A549 (cell line): ENCODE data around the gene MKNK2. TPM values are rescaled to one million over a fixed set of nuclear protein-coding genes. Genes with fewer than 3 reads are reported as not detected.

ENCODE experiments used
- ATAC-seq, 2 experiments: fragments of 200-7000 bp in 1 of 2; fragments of >200 bp in 1 of 2; cut with Nextera tagmentation in 1 of 2; cut with Tn5 transposase in 1 of 2; 3 replicates each; pipeline versions ENCODE4 v1.8.0 to v1.9.1; 2018 to 2020; ENCODE audit warnings: mild to moderate bottlenecking in 1 of 2, moderate library complexity in 1 of 2
- CTCF ChIA-PET: fragments of 300-600 bp; sonication (Branson Sonifier 250); formaldehyde crosslinking; extraction: SDS; loops from one replicate; lab custom pipeline; 2021; ENCODE audit warnings: antibody characterized with exemption, inconsistent platforms; lab: Yijun Ruan, JAX
- POLR2A ChIA-PET: fragments of 350-600 bp; formaldehyde crosslinking; extraction: SDS; loops from one replicate; lab custom pipeline; 2021; ENCODE audit warnings: antibody characterized with exemption, inconsistent platforms; lab: Yijun Ruan, JAX
- DNase-seq, 2 experiments: peaks; one replicate each; pipeline versions ENCODE4 v3.0.0 to v3.0.0-alpha.2; 2011 to 2016; ENCODE audit warnings: low read depth in 1 of 2, low spot score in 1 of 2
- FAIRE-seq: peaks from 2 replicates; lab custom pipeline; 2011; peaks lifted over from hg19 to GRCh38; lab: Jason Lieb, UNC
- H3K27ac ChIP-seq, 2 experiments: fragments of >200 bp; sonication (Bioruptor Twin); formaldehyde crosslinking; 3 replicates each; pipeline ENCODE4 v1.5.1; 2016 to 2017
- H3K4me1 ChIP-seq: fragments of >200 bp; sonication (Bioruptor Twin); formaldehyde crosslinking; 3 replicates; pipeline ENCODE4 v1.6.1; 2016
- H3K4me2 ChIP-seq: fragments of >200 bp; sonication (Bioruptor Twin); formaldehyde crosslinking; 3 replicates; pipeline ENCODE4 v1.6.1; 2016
- H3K4me3 ChIP-seq: fragments of >200 bp; sonication (Bioruptor Twin); formaldehyde crosslinking; 3 replicates; pipeline ENCODE4 v1.5.1; 2016
- H3K9me3 ChIP-seq: fragments of >200 bp; sonication (Bioruptor Twin); formaldehyde crosslinking; 3 replicates; pipeline ENCODE4 v1.6.1; 2016
- CHD2 ChIP-seq: fragments of 150-350 bp; IDR thresholded peaks from 2 replicates; pipeline ENCODE4 v1.6.1; 2014; ENCODE audit warnings: low read length; ENCODE audit not compliant: partially characterized antibody
- EHF ChIP-seq: fragments of 250-450 bp; sonication (Bioruptor Pico); IDR thresholded peaks from 2 replicates; pipeline ENCODE4 v1.5.0; 2020; ENCODE audit warnings: mild to moderate bottlenecking
- FOSL2 ChIP-seq, 2 experiments: fragments of 450-650 bp in 1 of 2; fragments of >200 bp in 1 of 2; sonication (Bioruptor Twin) in 1 of 2; formaldehyde crosslinking; IDR thresholded peaks; 2 replicates each; pipeline versions ENCODE4 v1.5.0 to v1.6.1; 2016 to 2020; ENCODE audit warnings: mild to moderate bottlenecking in 1 of 2, moderate library complexity in 1 of 2
- HOXA7 ChIP-seq: fragments of 250-450 bp; sonication (Bioruptor Pico); IDR thresholded peaks from 2 replicates; pipeline ENCODE4 v1.5.0; 2020; ENCODE audit warnings: mild to moderate bottlenecking, moderate library complexity
- HOXB5 ChIP-seq: fragments of 250-450 bp; sonication (Bioruptor Pico); IDR thresholded peaks from 2 replicates; pipeline ENCODE4 v1.5.0; 2020; ENCODE audit warnings: mild to moderate bottlenecking, moderate library complexity
- JUN ChIP-seq, 2 experiments: fragments of >200 bp; sonication (Bioruptor Twin); formaldehyde crosslinking; IDR thresholded peaks; 2 replicates in 1 of 2; 3 replicates in 1 of 2; pipeline ENCODE4 v1.6.1; 2016 to 2017
- MAFK ChIP-seq: fragments of 450-650 bp; IDR thresholded peaks from 2 replicates; pipeline ENCODE4 v1.6.1; 2014; ENCODE audit not compliant: partially characterized antibody
- MAZ ChIP-seq: fragments of 150-350 bp; IDR thresholded peaks from 2 replicates; pipeline ENCODE4 v1.6.1; 2014; ENCODE audit warnings: antibody characterized with exemption, low read depth, low read length, borderline replicate concordance
- MYC ChIP-seq: IDR thresholded peaks from 2 replicates; pipeline ENCODE4 v1.6.1; 2012; ENCODE audit warnings: mild to moderate bottlenecking, inconsistent platforms, low read length, improper control_type of control experiment, borderline replicate concordance
- NR3C1 ChIP-seq: fragments of >200 bp; sonication (Bioruptor Twin); formaldehyde crosslinking; IDR thresholded peaks from 3 replicates; pipeline ENCODE4 v1.6.1; 2017
- PHF8 ChIP-seq: fragments of 200-600 bp; sonication (generic); IDR thresholded peaks from 2 replicates; pipeline ENCODE4 v1.6.1; 2016; ENCODE audit warnings: low read depth, mild to moderate bottlenecking, antibody characterized with exemption, moderate library complexity, borderline replicate concordance
- RARB ChIP-seq: fragments of 250-450 bp; sonication (Bioruptor Pico); IDR thresholded peaks from 2 replicates; pipeline ENCODE4 v1.8.0; 2021; ENCODE audit warnings: mild to moderate bottlenecking, moderate library complexity
- RCOR1 ChIP-seq: fragments of 150-350 bp; IDR thresholded peaks from 2 replicates; pipeline ENCODE4 v1.6.1; 2014; ENCODE audit warnings: antibody characterized with exemption, low read length, low read depth
- RNF2 ChIP-seq: fragments of 200-600 bp; sonication (generic); IDR thresholded peaks from 2 replicates; pipeline ENCODE4 v1.6.1; 2016; ENCODE audit warnings: low read depth, mild to moderate bottlenecking, antibody characterized with exemption, moderate library complexity, borderline replicate concordance
- WGBS: methylation state at CpG from one replicate; pipeline ENCODE4 v1.1.6; 2017; ENCODE audit errors: missing lambda C conversion rate; 5-methylcytosine and 5-hydroxymethylcytosine counted together
- polyA plus RNA-seq, 4 experiments: library from polyadenylated mRNA; depleted of rRNA in 3 of 4; stranded (reverse); fragments of >200 nt; fragmentation: RNase III in 1 of 4; extraction: RNeasy Plus Mini Kit Qiagen cat#74134 plus additional on column Dnase treatment in 1 of 4; gene quantifications; 2 replicates in 3 of 4; 3 replicates in 1 of 4; pipeline ENCODE4 v1.2.3, GENCODE V29; 2011 to 2017
- TF ChIP-seq, protein P1 (sequence below): fragments of 250-450 bp; sonication (Bioruptor Pico); IDR thresholded peaks from 2 replicates; pipeline ENCODE4 v1.5.0; 2021; ENCODE audit warnings: mild to moderate bottlenecking, moderate library complexity, borderline replicate concordance
- TF ChIP-seq, protein P2 (sequence below): fragments of 200-600 bp; sonication (generic); IDR thresholded peaks from 2 replicates; pipeline ENCODE4 v1.6.1; 2016; ENCODE audit warnings: antibody characterized with exemption, mild to moderate bottlenecking, moderate library complexity
- TF ChIP-seq, protein P3 (sequence below): IDR thresholded peaks from 2 replicates; pipeline ENCODE4 v1.6.1; 2012; ENCODE audit warnings: low read depth, borderline replicate concordance
- TF ChIP-seq, protein P4 (sequence below): fragments of 250-450 bp; sonication (Bioruptor Pico); IDR thresholded peaks from 2 replicates; pipeline ENCODE4 v1.5.0; 2020; ENCODE audit warnings: low read depth, mild to moderate bottlenecking, moderate library complexity

The MKNK2 gene
- polyA plus RNA-seq, 2 of the 4 experiments (the other 2 are of a cell fraction), result 48.3 to 56.7 TPM

DNA sequence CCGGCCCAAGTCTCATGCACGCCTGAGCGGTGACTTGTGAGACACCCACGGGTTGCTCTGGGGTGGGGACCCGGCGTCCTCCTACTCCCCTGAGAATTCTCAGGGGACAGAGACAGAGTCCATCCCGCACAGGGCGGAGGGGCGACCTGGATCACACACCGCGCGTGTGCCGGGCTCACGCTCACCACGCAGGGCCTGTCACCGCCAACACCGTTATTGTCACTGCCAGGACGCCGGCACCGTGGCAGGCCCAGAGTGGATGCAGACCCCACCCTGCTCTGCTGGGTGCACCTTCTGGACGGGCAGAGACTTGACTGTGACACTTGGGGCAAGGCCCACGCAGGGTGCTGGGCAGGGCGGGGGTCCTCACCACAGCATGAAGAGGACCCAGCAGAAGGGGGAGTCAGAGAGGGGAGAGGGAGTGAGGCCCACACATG, 28.8 kb upstream of the MKNK2 start:
- ATAC-seq, result no peak
- WGBS, result 97% methylated on average over 6 of the region's 23 CpGs
- H3K4me1 ChIP-seq, result no peaks in the 10 kb centered on the region
- CTCF ChIA-PET, result interaction anchor here (1.9 kb wide), 1 partner anchor 15 kb away, joined by 4 read pairs; no protein-coding TSS in a partner anchor
- no peak for TF ChIP-seq FOSL2 (IDR thresholded peaks at IDR 0.05)
- TF ChIP-seq FOSL2 (CRISPR knock-in tag; IDR thresholded peaks at IDR 0.05), result no peak
- no peak for TF ChIP-seq CHD2
- TF ChIP-seq RCOR1, result no peak
- TF ChIP-seq, all 56 proteins: peak for 0
- no peak for DNase-seq
- no peak for FAIRE-seq
- Histone ChIP-seq H3K4me2 (no peak overlapping the region), H3K9me3 (no peaks in the 10 kb centered on the region), H3K27ac (no peak overlapping the region), H3K4me3 (no peak overlapping the region)
- POLR2A ChIA-PET, result no interaction called here

DNA sequence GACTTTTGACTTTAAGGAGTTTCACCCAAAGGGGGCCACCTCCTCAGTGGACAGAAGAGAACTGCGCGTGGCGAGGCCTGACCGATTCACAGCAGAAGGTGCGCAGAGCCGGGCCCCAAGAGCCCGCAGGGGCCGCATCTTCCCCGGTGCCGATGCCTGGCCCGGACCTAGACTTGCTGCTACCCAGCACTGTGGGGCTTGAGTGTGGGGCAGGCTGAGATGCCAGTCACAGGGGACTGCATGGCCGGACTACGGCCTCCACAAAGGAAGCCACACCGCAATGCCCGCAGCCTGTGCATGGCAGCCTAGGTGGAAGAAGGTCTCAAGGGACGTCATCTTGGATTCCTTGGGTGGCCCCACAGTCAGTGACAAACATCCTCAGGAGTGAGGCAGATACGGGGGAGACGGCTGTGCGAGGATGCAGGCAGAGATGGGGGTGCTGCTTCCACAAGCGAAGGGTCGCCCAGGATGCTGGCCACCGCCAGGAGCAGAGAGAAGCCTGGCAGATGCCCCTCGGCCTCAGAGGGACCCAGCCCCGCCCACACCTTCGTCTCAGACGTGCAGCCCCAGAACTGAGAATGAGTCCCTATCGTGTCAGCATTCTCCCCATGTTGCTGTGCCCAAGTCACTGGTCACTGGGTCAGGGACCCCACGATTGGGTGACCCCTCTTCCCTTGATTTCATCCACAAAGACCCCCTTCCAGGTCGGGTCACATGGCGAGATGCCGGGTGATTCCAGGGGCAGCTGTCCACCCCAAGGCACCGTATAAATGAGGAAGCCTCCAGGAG, 28.2 kb upstream of the MKNK2 start:
- no peak overlapping the region for H3K4me3 ChIP-seq
- no peak overlapping the region for H3K27ac ChIP-seq
- ChIA-PET POLR2A (no interaction called here), CTCF (interaction anchor here (1.8 to 1.9 kb wide), 2 partner anchors 9 to 16 kb away, joined by 4 to 9 read pairs; no protein-coding TSS in a partner anchor)
- ATAC-seq (no peak; a peak in 1 of 6 replicates), FAIRE-seq (no peak), DNase-seq (no peak)
- WGBS, result 93% methylated on average over 12 of the region's 32 CpGs
- no peaks in the 10 kb centered on the region for H3K9me3 ChIP-seq
- no peaks in the 10 kb centered on the region for H3K4me1 ChIP-seq
- TF ChIP-seq MAZ (no peak), RCOR1 (no peak), MAFK (no peak), JUN (IDR thresholded peaks at IDR 0.05) (no peak), HOXA7 (CRISPR knock-in tag) (no peak), MYC (no peak), PHF8 (no peak), RNF2 (no peak), EHF (CRISPR knock-in tag) (no peak), NR3C1 (no peak), HOXB5 (CRISPR knock-in tag) (no peak), RARB (no peak)
- TF ChIP-seq, protein P1, sequence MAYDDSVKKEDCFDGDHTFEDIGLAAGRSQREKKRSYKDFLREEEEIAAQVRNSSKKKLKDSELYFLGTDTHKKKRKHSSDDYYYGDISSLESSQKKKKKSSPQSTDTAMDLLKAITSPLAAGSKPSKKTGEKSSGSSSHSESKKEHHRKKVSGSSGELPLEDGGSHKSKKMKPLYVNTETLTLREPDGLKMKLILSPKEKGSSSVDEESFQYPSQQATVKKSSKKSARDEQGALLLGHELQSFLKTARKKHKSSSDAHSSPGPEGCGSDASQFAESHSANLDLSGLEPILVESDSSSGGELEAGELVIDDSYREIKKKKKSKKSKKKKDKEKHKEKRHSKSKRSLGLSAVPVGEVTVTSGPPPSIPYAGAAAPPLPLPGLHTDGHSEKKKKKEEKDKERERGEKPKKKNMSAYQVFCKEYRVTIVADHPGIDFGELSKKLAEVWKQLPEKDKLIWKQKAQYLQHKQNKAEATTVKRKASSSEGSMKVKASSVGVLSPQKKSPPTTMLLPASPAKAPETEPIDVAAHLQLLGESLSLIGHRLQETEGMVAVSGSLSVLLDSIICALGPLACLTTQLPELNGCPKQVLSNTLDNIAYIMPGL (CRISPR knock-in tag), result no peak
- TF ChIP-seq, protein P2, sequence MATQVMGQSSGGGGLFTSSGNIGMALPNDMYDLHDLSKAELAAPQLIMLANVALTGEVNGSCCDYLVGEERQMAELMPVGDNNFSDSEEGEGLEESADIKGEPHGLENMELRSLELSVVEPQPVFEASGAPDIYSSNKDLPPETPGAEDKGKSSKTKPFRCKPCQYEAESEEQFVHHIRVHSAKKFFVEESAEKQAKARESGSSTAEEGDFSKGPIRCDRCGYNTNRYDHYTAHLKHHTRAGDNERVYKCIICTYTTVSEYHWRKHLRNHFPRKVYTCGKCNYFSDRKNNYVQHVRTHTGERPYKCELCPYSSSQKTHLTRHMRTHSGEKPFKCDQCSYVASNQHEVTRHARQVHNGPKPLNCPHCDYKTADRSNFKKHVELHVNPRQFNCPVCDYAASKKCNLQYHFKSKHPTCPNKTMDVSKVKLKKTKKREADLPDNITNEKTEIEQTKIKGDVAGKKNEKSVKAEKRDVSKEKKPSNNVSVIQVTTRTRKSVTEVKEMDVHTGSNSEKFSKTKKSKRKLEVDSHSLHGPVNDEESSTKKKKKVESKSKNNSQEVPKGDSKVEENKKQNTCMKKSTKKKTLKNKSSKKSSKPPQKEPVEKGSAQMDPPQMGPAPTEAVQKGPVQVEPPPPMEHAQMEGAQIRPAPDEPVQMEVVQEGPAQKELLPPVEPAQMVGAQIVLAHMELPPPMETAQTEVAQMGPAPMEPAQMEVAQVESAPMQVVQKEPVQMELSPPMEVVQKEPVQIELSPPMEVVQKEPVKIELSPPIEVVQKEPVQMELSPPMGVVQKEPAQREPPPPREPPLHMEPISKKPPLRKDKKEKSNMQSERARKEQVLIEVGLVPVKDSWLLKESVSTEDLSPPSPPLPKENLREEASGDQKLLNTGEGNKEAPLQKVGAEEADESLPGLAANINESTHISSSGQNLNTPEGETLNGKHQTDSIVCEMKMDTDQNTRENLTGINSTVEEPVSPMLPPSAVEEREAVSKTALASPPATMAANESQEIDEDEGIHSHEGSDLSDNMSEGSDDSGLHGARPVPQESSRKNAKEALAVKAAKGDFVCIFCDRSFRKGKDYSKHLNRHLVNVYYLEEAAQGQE, result no peak
- TF ChIP-seq, protein P3, sequence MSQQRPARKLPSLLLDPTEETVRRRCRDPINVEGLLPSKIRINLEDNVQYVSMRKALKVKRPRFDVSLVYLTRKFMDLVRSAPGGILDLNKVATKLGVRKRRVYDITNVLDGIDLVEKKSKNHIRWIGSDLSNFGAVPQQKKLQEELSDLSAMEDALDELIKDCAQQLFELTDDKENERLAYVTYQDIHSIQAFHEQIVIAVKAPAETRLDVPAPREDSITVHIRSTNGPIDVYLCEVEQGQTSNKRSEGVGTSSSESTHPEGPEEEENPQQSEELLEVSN, result no peak
- TF ChIP-seq, protein P4, sequence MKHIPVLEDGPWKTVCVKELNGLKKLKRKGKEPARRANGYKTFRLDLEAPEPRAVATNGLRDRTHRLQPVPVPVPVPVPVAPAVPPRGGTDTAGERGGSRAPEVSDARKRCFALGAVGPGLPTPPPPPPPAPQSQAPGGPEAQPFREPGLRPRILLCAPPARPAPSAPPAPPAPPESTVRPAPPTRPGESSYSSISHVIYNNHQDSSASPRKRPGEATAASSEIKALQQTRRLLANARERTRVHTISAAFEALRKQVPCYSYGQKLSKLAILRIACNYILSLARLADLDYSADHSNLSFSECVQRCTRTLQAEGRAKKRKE (CRISPR knock-in tag), result no peak
- no peak overlapping the region for H3K4me2 ChIP-seq
